Dendritic cell treated with granulocyte-macrophage colony-stimulating factor and Interleukin-4, amounts not matched to agents 40 ng/mL and 50 ng/mL, for 4 days (primary cell): ENCODE results near the gene GCA.

Experiments
- H3K27ac Mint-ChIP-seq: one replicate; pipeline ENCODE4 v1.8.0; 2022; ENCODE audit warnings: mild to moderate bottlenecking, mixed read lengths
- H3K27me3 Mint-ChIP-seq: one replicate; pipeline ENCODE4 v1.8.0; 2022; ENCODE audit warnings: mild to moderate bottlenecking, mixed read lengths
- H3K36me3 Mint-ChIP-seq: one replicate; pipeline ENCODE4 v1.8.0; 2022; ENCODE audit warnings: low read depth, mixed read lengths
- H3K4me1 Mint-ChIP-seq: one replicate; pipeline ENCODE4 v1.8.0; 2022; ENCODE audit warnings: low read depth, mixed read lengths
- H3K4me3 Mint-ChIP-seq: one replicate; pipeline ENCODE4 v1.8.0; 2022; ENCODE audit warnings: mild to moderate bottlenecking, moderate library complexity, mixed read lengths
- H3K9me3 Mint-ChIP-seq: one replicate; pipeline ENCODE4 v1.8.0; 2022; ENCODE audit warnings: mixed read lengths
- intact Hi-C: fragments of 100-400 bp; cut with micrococcal nuclease; formaldehyde crosslinking; loops from one replicate; pipeline ENCODE4 v1.15.0; 2022

GCA gene

GRCh38 chr2:162403884-162404283 lies 60.0 kb downstream of the GCA start:
- no peaks in the 10 kb centered on the region for H3K9me3 Mint-ChIP-seq
- intact Hi-C loops = no loop called here
- H3K4me1 Mint-ChIP-seq = no peaks in the 10 kb centered on the region
- H3K27ac Mint-ChIP-seq = no peak overlapping the region
- H3K36me3 Mint-ChIP-seq = no peaks in the 10 kb centered on the region
- no peak overlapping the region for H3K4me3 Mint-ChIP-seq
- H3K27me3 Mint-ChIP-seq = no peaks in the 10 kb centered on the region
